Inflammatory macrophage (primary cell): ENCODE measurements around the gene ARHGAP15.
A peak's percentile ranks its signal among the peaks of the same experiment; 100 is the strongest.

Experiments used
- DNase-seq, 2 donors: peaks; one replicate each; pipeline ENCODE4 v3.0.0-alpha.2; 2020 to 2022

The ARHGAP15 gene

GRCh38 chr2:143787674-143788073 lies 658.5 kb downstream of the ARHGAP15 start:
- DNase-seq, result no peak

- DNase-seq, result no peak
These were observed 663.4 kb downstream of the ARHGAP15 start for GRCh38 chr2:143792602-143793001.

- no peak for DNase-seq
These were observed 664.2 kb downstream of the ARHGAP15 start for GRCh38 chr2:143793381-143793780.

GRCh38 chr2:143796051-143796450 lies 666.8 kb downstream of the ARHGAP15 start:
- DNase-seq, result no peak

GRCh38 chr2:143801561-143801960 lies 672.3 kb downstream of the ARHGAP15 start:
- no peak for DNase-seq

- no peak for DNase-seq
These were observed 673.0 kb downstream of the ARHGAP15 start for GRCh38 chr2:143802242-143802641.

GRCh38 chr2:143802871-143803650 lies 673.8 kb downstream of the ARHGAP15 start:
- DNase-seq, result no peak

GRCh38 chr2:143803936-143804335 lies 674.7 kb downstream of the ARHGAP15 start:
- no peak for DNase-seq

GRCh38 chr2:143805666-143806065 lies 676.4 kb downstream of the ARHGAP15 start:
- no peak for DNase-seq

GRCh38 chr2:143807192-143807591 lies 678.0 kb downstream of the ARHGAP15 start:
- DNase-seq, result no peak

GRCh38 chr2:143807671-143808070 lies 678.5 kb downstream of the ARHGAP15 start:
- DNase-seq, result peak; percentile 50 to 56

- no peak for DNase-seq
These were observed 678.9 kb downstream of the ARHGAP15 start for GRCh38 chr2:143808166-143808565.

- no peak for DNase-seq
These were observed 685.9 kb downstream of the ARHGAP15 start for GRCh38 chr2:143815082-143815481.

GRCh38 chr2:143816916-143817315 lies 687.7 kb downstream of the ARHGAP15 start:
- no peak for DNase-seq
